KOPT-K1 (cell line): Measurements from ENCODE around the gene C2orf92.

Source experiments
- H3K27ac ChIP-seq: fragments of 200-600 bp; sonication (generic); 2 replicates; pipeline ENCODE4 v1.5.1; 2016; ENCODE audit warnings: antibody characterized with exemption, mild to moderate bottlenecking, low read depth, low read length; ENCODE audit not compliant: poor library complexity, severe bottlenecking
- H3K36me3 ChIP-seq: fragments of 200-600 bp; sonication (generic); 2 replicates; pipeline ENCODE4 v1.5.1; 2017; ENCODE audit warnings: antibody characterized with exemption, mild to moderate bottlenecking, low read length, moderate library complexity; ENCODE audit not compliant: insufficient read depth
- H3K9me3 ChIP-seq: fragments of 200-600 bp; sonication (generic); 2 replicates; pipeline ENCODE4 v1.5.1; 2017; ENCODE audit warnings: antibody characterized with exemption, low read length, mild to moderate bottlenecking; ENCODE audit not compliant: insufficient read depth, poor library complexity, severe bottlenecking

Gene C2orf92

DNA sequence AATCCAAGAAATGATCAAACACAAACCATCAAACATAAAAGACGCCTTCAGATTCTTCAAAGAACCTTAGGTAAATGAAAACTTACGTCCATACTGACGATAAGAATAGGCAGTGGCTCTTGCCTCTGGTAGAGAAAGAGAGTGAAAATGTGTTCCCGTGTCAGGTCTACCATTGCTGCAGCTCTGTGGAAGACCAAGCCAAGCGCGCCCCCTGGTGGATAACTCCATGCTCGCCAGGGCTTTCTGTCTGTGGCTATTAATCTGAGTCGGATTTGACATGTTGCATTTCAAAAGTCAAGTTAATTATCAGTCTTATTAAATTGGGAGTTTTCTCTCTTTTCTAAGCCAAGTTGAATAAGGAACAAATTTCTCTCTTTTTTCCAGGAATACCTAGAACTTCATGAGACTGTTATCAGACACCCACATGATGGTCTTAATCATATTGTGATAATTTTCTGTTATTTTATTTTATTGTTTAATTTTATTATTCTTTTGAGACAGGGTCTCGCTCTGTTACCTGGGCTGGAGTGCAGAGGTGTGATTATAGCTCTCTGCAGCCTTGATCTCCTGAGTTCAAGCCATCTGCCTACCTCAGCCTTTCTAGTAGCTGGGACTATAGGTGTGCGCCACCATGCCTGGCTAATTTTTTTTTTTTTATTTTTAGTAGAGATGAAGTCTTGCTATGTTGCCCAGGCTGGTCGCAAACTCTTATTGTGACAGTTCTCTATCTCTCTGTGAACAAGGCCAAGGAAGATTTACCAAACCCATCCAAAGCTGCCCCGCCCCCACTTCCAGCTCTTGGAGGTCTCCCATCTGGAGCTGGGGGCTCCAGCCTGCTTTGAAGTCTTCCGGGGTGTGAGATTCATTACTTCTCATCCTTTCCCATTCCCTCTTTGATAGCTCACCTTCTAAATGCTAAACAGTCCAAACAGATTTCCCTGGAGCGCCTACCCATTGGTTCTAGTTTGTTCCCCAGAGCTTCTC is 28.0 kb downstream of the C2orf92 start:
- Histone ChIP-seq H3K36me3 (no peaks in the 10 kb centered on the region), H3K27ac (no peak overlapping the region), H3K9me3 (no peaks in the 10 kb centered on the region)

DNA sequence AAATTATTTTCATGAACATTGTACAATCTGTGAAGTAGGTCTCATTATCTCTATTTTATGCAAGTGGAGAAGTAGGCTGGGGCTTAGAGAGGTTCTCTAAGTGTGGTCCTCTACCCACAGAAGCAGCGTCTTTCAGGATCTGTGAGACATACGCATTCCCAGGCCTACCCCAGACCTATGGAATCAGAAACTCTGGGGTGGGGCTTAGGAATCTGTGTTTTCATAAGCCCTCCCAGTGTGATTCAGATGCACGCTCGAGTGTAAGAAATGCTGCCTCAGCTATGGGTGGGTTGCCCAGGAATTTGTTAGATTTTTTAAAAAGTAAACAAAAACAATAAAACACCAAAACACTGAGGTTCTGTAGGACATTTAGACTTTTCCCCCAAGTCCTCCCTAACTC is 29.0 kb downstream of the C2orf92 start:
- Histone ChIP-seq H3K9me3 (no peaks in the 10 kb centered on the region), H3K27ac (no peak overlapping the region), H3K36me3 (no peaks in the 10 kb centered on the region)

DNA sequence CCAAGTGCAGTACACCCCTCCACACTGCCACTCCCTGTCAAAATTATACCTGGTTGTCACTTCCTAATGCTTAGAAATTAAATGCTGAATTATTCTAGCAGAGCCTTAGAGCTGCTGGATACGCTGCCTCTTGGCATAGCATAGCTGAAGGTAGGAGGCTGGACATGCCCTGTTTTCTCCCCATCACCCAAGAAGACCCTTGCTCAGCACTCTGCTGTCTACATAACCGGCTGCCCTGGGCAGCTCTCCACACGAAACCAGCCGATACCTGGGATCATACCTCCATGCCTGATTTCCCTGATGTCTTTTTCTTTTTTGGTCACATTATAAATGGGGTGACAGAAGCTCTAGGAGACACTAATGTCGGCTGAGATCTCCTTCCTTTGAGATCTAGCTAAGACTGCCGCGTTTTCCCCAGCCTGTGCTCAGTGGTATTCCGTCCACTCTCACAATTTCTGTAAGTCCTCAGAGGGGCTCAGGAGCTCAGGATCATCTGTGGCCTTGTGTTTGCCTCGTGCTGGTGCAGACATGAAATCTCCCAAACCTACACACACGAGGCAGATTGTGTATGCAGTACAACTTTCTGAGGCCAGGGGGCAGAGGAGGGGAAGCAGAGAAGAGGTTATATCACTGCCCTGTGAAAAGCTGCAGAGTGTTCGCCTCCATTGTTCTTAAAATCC is 30.4 kb downstream of the C2orf92 start:
- Histone ChIP-seq H3K36me3 (no peaks in the 10 kb centered on the region), H3K9me3 (no peaks in the 10 kb centered on the region), H3K27ac (no peak overlapping the region)

DNA sequence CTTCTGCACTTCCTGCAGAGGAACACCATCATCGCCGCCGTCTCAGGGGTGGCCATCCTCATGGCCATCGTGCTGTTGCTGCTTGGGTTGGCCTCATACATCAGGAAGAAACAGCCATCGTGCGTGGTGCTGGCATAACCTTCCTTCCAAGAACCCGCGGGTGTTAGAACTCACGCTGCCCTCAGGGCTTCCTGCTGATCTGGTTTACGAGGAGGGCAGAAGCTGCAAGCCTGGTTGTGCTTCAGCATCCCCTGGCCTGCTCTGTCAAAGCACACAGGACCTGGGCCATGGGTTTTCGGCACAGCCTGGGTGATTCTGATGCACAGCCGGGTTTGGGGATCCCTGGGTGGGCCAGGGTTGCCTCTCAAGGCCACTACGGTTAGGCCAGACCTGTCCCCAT is 31.7 kb downstream of the C2orf92 start:
- H3K36me3 ChIP-seq = no peaks in the 10 kb centered on the region
- no peaks in the 10 kb centered on the region for H3K9me3 ChIP-seq
- no peak overlapping the region for H3K27ac ChIP-seq

DNA sequence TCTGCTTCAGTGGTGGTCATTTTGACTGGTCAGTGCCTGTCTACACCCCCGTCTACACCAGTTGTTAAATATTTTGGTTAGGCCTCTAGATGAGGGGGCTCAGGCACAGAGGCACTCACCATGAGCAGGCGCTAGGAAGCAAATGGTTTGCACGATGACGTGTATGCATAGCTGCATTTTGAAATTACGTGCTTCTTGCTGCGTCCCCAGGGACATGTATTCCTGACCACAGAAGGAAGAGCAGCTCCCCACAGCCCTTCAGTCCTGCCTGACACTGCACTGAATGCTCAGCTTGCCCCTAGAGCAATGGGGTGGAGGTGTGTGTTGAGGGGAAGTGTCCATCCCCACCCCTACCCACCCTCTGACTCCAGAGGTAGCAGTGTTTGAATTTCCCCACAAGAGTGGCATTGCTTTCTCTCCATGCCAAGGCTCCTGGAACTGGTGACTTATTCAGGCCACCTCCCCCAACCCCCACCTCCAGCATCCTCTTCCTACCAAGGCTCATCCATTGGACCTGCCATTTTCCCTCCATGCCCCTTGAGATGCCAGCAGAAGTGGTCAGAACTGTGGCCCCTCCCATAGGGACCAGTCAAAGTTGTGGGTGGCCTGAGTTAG is 32.4 kb downstream of the C2orf92 start:
- Histone ChIP-seq H3K27ac (no peak overlapping the region), H3K9me3 (no peaks in the 10 kb centered on the region), H3K36me3 (no peaks in the 10 kb centered on the region)

DNA sequence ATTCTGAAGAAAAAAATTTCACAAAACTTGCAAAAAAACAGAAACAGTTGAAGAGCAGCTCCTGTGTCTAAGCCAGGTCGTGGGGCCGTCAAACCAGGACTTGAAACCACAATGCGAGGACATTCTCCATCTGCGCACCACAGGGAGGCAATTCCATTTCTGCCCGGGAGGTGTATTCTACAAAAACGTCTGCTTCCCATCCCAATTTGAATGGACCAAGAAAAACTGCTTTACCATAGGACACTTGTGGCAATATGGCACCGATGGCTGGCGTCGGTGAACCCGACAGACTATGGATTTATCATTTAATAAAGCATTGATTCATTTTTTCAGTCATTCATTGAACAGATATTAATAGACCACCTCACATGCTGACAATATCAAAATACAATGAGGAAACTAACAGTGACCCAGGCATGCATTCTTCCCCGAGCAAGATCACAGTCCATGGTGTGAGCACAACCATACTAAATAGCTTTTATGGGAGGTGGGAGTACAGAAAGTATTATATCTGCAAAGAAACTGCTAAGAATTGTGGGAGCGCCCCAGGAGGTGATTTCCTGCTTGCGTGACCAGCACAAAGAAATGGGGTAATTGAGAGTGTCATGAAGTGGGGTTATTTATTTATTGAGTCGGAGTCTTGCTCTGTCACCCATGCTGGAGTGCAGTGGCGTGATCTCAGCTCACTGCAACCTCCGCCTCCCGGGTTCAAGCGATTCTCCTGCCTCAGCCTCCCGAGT is 33.4 kb downstream of the C2orf92 start:
- Histone ChIP-seq H3K36me3 (no peaks in the 10 kb centered on the region), H3K9me3 (no peaks in the 10 kb centered on the region), H3K27ac (no peak overlapping the region)

DNA sequence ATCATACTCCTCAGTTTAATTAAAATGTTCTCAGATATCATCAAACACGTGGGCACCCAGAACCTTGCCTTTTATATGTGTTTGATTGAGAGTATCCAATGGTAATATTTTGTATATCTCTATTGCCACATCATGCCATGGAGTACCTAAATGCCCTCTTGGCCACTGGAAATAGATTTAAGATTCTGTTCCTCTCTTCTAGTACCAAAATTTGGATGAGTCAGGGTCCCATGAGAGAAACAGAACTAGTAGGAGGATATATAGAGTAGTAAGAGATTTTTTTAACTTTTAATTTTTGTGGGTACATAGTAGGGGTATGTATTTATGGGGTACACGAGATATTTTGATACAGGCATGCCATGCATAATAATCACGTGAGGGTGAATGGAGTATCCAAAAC is 34.2 kb downstream of the C2orf92 start:
- H3K9me3 ChIP-seq = no peaks in the 10 kb centered on the region
- H3K36me3 ChIP-seq = no peaks in the 10 kb centered on the region
- no peak overlapping the region for H3K27ac ChIP-seq

DNA sequence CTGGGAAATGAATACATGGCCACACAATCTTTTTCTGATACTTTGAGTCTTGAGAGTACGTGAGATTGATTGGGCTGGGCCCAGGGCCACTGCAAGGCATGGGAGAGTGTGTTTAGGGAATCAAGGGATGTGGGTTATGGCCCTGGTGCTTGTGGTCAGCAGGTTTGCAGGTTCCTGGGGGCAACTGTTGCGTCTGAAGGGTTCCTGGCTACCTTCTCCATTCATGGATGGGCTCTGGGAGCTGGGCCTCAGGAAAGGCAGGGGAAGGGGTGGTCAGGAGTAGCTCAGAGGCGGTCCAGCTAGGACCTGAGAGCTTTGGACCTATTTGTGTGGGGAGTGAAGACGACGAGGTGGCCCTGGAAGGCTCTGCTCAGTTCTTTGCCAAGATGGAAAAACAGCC is 35.5 kb downstream of the C2orf92 start:
- H3K27ac ChIP-seq = no peak overlapping the region

DNA sequence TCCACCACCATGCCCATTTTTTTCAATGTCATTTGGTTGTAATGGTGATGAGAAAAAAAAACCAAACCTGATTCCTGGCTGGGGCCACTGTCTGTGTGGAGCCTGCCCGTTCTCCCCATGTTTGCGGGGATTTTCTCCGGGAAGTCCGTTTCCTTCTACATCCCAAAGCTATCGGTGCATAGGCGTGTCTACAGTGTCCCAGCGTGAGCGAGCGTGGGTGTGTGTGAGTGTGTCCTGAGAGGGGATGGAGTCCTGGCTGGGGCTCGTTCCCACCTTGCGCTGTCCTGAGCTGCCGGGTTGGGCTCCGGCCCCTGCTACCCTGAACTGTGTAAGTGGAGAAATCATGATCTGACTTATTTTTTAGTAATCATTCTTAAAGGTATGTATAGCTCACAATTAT is 36.6 kb downstream of the C2orf92 start:
- H3K9me3 ChIP-seq = no peaks in the 10 kb centered on the region
- no peak overlapping the region for H3K27ac ChIP-seq
- no peaks in the 10 kb centered on the region for H3K36me3 ChIP-seq

More for the DNA sequence above, 35.5 kb downstream of the C2orf92 start:
- H3K9me3 ChIP-seq = no peaks in the 10 kb centered on the region
- H3K36me3 ChIP-seq = no peaks in the 10 kb centered on the region

DNA sequence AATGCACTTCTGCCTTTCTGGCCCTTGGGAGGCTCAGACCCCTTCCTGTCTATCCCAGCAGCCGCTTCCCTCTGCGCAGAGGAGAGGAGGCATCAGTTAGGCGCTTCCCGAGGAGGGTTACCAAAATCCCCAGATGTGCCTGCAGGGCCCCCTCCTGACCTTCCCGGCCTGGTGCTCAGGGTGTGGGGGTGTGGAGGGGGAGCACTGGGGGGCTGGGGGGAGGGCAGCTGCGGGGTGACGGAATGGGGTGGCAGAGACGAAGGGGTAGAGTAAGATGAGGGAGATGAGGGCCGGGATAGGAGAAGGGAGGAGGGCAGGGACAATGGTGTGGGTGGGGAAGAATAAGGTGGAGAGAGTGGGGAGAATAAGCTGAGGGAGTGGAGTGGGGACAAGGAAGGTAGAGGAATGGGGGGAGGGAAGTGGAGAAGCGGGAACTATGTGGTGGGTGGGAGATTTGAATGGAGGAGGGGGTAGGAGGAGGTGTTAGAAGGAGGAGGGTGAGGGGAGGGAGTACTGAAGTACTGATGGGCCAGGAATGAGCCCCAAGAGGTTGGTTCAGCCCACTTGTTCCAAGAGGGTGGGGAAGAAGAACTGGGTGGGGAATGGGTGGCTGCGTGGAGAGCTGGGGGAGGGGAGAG is 37.3 kb downstream of the C2orf92 start:
- Histone ChIP-seq H3K9me3 (no peaks in the 10 kb centered on the region), H3K27ac (no peak overlapping the region), H3K36me3 (no peaks in the 10 kb centered on the region)

DNA sequence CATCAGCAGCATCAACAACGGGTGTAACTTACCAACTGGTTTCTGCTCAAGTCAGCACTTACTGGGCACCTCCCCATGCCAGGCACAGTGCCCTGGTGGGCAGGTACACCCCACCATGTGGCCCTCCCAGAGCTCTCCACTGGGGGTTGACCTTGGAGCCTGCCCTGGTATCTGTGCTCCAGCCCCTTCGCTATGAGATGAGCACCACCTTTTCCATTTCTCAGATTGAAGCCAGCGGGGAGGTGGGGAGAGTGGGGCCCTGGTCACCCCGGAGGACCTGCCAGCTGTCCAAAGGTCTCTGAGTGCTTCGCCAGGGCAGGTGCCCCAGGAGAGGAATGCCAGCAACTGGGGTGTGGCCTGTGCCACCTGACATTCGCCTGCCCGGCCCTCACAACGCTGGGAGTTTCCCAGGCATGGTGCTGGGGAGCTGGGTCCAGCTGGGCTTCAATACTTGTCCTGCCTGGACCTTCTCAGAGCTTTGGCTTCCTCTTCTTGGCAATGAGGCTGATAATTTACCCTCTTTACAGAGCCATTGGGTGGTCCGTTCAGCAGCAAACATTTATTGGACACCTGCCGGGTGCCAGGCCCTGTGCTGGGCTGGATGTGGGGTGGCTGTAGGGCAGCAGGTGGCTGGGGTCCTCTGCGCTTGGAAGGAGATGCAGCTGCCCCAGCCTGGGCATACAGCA is 38.0 kb downstream of the C2orf92 start:
- H3K36me3 ChIP-seq = no peaks in the 10 kb centered on the region
- no peak overlapping the region for H3K27ac ChIP-seq
- H3K9me3 ChIP-seq = no peaks in the 10 kb centered on the region

DNA sequence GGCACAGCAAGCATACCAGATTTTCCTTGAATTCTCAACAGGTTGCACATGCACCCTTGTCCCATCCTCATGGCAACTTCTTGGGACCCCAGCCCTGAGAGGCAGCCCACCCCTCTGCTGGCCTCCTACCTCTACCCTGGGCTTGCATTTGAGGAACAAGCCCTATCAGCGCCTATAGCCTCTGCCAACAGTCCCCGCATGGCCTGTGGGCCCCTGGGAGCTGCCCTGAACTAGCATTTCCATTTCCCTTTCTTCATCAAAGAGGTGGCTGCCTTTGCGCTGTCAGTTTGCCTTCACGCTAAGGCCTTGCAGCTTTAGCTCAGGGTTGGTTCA is 38.5 kb downstream of the C2orf92 start:
- no peaks in the 10 kb centered on the region for H3K9me3 ChIP-seq
- H3K27ac ChIP-seq = peak overlapping the region; percentile 1
- no peaks in the 10 kb centered on the region for H3K36me3 ChIP-seq

DNA sequence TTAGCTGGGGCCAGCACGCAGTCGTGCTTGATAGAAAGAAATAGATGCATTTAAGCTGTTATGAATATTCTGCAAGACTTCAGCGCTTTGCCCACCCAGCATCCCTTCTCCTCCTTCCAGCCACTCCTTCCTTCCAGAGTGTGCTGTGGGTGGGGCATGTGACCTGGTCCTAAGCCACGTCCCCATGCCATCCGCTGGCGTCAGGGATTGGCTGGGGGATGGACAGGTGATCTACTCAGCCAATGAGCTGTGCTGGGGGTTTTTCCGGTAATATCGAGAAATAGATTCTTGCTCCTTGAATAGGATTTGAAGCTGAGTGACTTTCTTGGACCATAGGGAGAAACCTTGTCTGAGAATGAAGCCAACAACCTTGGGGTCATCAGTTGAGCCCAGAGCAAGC is 39.1 kb downstream of the C2orf92 start:
- Histone ChIP-seq H3K27ac (peak overlapping the region; percentile 1), H3K36me3 (no peaks in the 10 kb centered on the region), H3K9me3 (no peaks in the 10 kb centered on the region)

DNA sequence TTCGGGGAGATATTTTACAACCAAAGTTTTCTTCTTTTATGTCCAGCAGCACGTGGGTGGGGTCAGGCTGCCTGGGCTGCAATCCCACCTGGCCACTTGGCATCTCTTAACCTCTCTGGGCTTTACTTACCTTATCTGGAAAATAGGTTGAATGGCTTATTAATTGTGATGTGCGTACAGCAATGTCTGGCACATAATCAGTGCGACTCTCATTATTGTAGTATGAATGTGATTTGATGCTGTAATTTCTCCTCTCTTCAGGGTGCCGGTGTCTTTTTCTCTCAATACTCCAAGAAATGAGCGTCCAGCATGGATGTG is 41.8 kb downstream of the C2orf92 start:
- Histone ChIP-seq H3K36me3 (peaks cover 18% of the 10 kb centered on the region; the same call in 1 of the 2 replicates), H3K9me3 (no peaks in the 10 kb centered on the region), H3K27ac (peak overlapping the region; percentile 98)
